SW480 (cell line): ENCODE data around the gene NXPH4.
A peak's percentile ranks its signal among the peaks of the same experiment; 100 is the strongest.

Experiments
- DNase-seq: peaks from one replicate; pipeline ENCODE4 v3.0.0-alpha.2; 2016; ENCODE audit warnings: low spot score

Gene NXPH4

GRCh38 chr12:57243521-57244311, 27.1 kb downstream of the NXPH4 start:
- DNase-seq: peak; percentile 72

- no peak for DNase-seq
Observed at GRCh38 chr12:57244312-57244696, 27.7 kb downstream of the NXPH4 start.

DNA sequence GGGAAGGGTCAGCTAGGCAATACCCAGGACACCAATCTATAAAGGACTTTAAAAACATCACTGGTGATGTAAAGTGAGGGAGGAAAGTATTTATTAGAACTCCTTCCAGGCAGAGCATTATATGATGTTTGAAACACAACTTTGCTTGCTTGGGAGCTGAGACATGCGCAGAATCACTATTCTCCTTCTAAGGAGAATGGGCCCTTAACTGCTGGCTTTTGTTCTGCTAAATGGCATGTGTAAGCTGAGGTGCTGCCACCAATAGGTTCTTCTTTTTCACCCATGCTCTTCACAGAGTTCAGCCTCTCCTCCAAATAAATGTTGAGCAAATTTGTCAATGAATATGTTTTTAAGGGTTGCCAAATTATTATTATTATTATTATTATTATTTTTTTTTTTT, 30.4 kb downstream of the NXPH4 start:
- DNase-seq: no peak

- no peak for DNase-seq
Observed at GRCh38 chr12:57248934-57249742, 32.5 kb downstream of the NXPH4 start.

DNA sequence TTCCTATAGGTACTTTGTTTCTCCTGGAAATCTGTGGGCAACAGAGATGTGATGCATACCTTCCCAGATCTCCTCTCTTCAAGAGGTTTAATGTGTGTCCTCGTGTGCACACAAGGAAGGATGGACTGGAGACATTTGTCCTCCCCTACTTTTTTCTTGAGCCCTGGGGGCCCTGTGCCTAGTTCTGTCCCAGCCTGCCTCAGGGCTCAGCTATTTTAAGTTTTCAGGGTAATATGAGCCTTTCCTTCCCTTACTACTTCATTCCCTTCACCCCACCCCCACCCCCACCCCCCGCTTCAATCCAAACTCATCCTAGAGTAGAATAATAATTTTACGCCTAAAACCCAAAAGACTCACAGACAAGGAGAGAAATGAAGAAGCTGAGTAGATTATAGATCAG, 33.9 kb downstream of the NXPH4 start:
- DNase-seq: no peak

GRCh38 chr12:57250956-57251355, 34.4 kb downstream of the NXPH4 start, which contains the start of gene STAC3:
Gene STAC3, minus strand, starts transcription at chr12:57251187. Its CDS starts 1,551 bp downstream, at chr12:57249636.
- DNase-seq: no peak

GRCh38 chr12:57254506-57255280, 38.1 kb downstream of the NXPH4 start:
- DNase-seq: no peak

GRCh38 chr12:57255916-57256315, 39.3 kb downstream of the NXPH4 start:
- no peak for DNase-seq

GRCh38 chr12:57258977-57259970, 42.7 kb downstream of the NXPH4 start:
- DNase-seq: no peak

GRCh38 chr12:57260366-57260765, 43.8 kb downstream of the NXPH4 start:
- DNase-seq: no peak

DNA sequence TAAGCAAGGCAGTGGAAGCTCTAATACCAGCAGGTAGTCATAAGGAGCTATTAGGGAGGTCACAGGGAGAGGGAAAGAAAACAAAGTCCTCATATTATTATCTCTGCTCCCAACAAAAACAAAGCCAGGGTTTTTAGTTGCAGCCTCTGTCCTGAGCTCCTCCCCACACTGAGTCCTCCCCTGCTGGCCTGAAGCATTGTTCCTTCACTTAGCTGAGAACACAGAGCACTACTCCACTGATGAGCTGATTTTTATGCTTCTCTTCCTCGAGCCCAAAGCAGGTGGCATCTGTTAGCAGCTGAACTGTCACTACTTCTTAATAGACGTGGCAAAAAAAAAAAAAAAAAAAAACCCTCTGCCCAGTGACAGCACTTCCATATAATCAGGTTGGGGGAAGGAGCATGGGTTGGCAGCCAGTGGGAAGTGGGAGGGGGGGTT, 44.9 kb downstream of the NXPH4 start:
- no peak for DNase-seq

GRCh38 chr12:57262126-57262822, 45.7 kb downstream of the NXPH4 start:
- DNase-seq: no peak

DNA sequence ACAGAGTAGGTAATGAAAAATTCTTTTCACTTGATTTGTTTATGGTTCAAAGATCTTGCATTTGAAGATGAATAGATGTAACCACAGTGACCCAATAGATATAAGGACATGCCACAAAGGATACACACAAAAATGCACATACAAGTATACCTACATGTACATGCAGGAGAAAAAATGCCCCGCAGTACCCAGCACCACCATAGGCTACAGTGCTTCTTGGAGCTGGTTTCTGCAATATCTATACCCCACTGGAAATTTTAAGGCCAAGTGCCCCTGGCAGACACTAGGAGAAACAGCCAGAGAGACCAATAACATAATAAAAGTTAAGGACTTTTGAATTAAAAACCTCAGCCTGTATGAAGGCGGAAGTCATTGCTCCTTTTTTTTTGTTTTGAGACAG, 46.5 kb downstream of the NXPH4 start:
- no peak for DNase-seq

GRCh38 chr12:57266681-57267080, 50.1 kb downstream of the NXPH4 start:
- DNase-seq: no peak

GRCh38 chr12:57268264-57268663, 51.7 kb downstream of the NXPH4 start:
- DNase-seq: no peak

DNA sequence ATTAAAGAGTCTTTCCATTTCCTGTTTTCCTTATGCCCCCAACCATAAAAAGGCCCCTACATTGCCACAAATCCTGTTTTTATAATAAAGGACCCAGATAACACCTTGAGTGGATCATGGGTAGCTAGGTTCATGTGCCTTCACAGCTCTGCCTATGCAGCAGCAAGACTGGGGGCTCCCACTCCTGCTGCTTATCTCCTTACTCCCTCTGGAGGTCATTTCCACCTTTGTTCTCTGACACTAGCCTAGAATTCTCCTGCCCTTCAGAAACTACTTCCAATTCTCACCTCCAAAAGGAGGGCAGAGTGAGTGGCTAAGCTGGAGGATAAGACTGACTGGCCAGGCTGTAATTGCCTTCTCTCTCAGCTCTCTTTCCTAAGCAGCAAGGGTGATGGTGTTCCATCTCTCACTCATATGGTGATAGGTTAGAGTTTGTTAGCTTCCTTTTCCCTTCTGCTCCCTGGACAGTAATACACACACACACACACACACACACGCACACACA, 54.4 kb downstream of the NXPH4 start:
- no peak for DNase-seq

DNA sequence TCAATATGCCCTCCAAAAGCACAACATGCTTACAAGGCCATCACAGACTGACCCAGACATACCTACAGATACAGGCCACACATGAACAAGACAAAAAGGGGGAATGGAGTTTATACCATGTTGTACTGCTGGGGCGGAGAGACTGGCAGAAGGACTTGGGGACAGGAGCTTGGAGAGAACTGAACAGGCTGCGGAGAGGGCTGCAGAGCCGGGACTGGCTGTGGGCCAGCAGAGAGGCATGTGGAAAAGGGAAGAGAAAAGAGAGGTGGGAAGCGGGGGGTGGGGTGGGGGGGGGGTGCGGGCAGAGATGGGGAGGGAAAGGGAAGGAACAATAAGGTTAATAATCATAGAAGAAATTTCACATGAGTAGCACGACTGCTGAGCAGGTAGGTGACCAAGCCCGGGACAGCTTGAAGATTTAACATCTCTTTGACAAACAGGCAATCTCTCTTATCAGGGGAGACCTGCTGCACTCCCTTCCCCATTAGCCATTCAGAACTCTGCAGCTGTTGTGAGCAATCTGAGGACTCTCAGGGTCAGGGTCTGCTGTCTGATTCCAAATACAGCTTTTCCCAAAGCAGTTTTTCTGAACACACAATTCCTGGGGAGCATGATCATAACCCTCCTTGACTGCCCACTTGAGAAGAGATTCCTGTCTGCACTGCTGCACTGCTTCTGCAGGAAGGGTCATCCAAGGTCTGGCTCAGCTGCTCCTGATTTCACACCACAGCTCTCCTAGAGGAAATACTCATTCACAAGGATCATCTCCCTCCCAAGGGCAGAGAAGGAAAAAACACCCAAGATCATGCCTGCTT, 56.0 kb downstream of the NXPH4 start:
- no peak for DNase-seq

DNA sequence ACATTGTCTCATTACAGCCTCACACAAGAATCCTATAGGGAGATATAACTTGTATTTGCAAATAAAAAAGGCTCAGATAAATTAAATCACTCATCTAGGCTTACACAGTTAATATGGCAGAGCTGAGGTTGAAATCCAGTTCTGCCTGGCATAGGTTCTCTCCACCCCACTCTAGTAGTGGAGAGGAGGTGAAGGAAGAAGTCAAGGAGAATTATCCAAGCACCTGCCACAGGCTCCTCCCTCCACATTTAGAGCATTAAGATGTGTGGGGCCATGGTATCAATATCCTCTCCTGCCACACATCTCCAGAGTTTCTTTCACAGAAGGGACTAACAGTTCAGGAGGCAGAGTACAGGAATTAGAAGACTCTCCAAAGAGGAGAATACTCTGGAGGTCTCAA, 56.9 kb downstream of the NXPH4 start:
- DNase-seq: no peak
